HCT116 (cell line): Measurements from ENCODE around the gene TNS3. TPM values are rescaled to one million over a fixed set of nuclear protein-coding genes. Genes with fewer than 3 reads are reported as not detected.

Experiments used
- ATAC-seq: fragments of 200-7000 bp; cut with Tn5 transposase; 2 replicates; pipeline ENCODE4 v1.9.1; 2020; ENCODE audit warnings: mild to moderate bottlenecking, moderate library complexity
- BruUV-seq: library from RNA; stranded (reverse); fragments of 400-500 nt; replicated peaks from 2 replicates; lab custom pipeline; 2021; lab: Mats Ljungman, UMichigan
- CTCF ChIA-PET: fragments of 300-600 bp; sonication (Branson Sonifier 250); formaldehyde crosslinking; loops from one replicate; lab custom pipeline; 2021; ENCODE audit warnings: antibody characterized with exemption; lab: Charles Lee
- POLR2A ChIA-PET: fragments of 300-600, 350-600 bp; sonication (Branson Sonifier 250); formaldehyde crosslinking; loops from one replicate; lab custom pipeline; 2021; ENCODE audit warnings: antibody characterized with exemption; lab: Charles Lee
- RAD21 ChIA-PET, 2 experiments: fragments of 300-600 bp; sonication (Branson Sonifier 250); formaldehyde crosslinking; loops; one replicate each; lab custom pipeline; 2023; ENCODE audit warnings: low total read pairs in 2 of 2; ENCODE audit not compliant: uncharacterized antibody in 2 of 2, unreplicated experiment in 2 of 2, low non-redundant PET in 1 of 2; lab: Charles Lee
- DNase-seq: peaks from one replicate; pipeline ENCODE4 v3.0.0-alpha.2; 2010; ENCODE audit warnings: low read depth, low spot score
- H2AFZ ChIP-seq: fragments of 200-600 bp; shearing (Covaris generic), sonication (generic); 2 replicates; pipeline ENCODE4 v1.6.1; 2017; ENCODE audit warnings: low read depth, mixed run types, mixed read lengths, antibody characterized with exemption, low read length; ENCODE audit not compliant: poor library complexity, severe bottlenecking
- H3K27ac ChIP-seq: 2 replicates; pipeline ENCODE4 v1.5.1; 2012; ENCODE audit warnings: low read depth, low read length
- H3K27me3 ChIP-seq: fragments of 200-600 bp; sonication (generic); 2 replicates; pipeline ENCODE4 v1.6.1; 2016; ENCODE audit warnings: mixed run types, low read length, mixed read lengths; ENCODE audit not compliant: insufficient read depth
- H3K36me3 ChIP-seq, 2 experiments: fragments of 200-500 bp in 1 of 2; fragments of 200-600 bp in 1 of 2; sonication (Bioruptor generic) in 1 of 2; sonication (generic) in 1 of 2; 2 replicates each; pipeline versions ENCODE4 v1.5.1 to v1.6.1; 2014 to 2016; ENCODE audit warnings: low read length in 2 of 2, inconsistent platforms in 1 of 2, mixed read lengths in 1 of 2, mixed run types in 1 of 2; ENCODE audit not compliant: insufficient read depth in 2 of 2, control insufficient read depth in 1 of 2
- H3K4me1 ChIP-seq, 2 experiments: fragments of 200-600 bp in 1 of 2; sonication (generic) in 1 of 2; 2 replicates each; pipeline versions ENCODE4 v1.5.1 to v1.6.1; 2012 to 2017; ENCODE audit warnings: low read length in 2 of 2, inconsistent platforms in 1 of 2, mild to moderate bottlenecking in 1 of 2, mixed read lengths in 1 of 2, mixed run types in 1 of 2, moderate library complexity in 1 of 2; ENCODE audit not compliant: insufficient read depth in 2 of 2, control insufficient read depth in 1 of 2
- H3K4me2 ChIP-seq: fragments of 200-600 bp; sonication (generic); 2 replicates; pipeline ENCODE4 v1.6.1; 2017; ENCODE audit warnings: mixed run types, low read length, mixed read lengths
- H3K4me3 ChIP-seq, 2 experiments: fragments of 200-600 bp in 1 of 2; sonication (generic) in 1 of 2; replicated peaks in 1 of 2; 2 replicates each; pipeline ENCODE4 v1.5.1; 2011 to 2016; ENCODE audit warnings: low read length in 2 of 2, control low read depth in 1 of 2, low read depth in 1 of 2, mild to moderate bottlenecking in 1 of 2, mixed read lengths in 1 of 2, mixed run types in 1 of 2
- H3K79me2 ChIP-seq: fragments of 200-600 bp; sonication (generic); 2 replicates; pipeline ENCODE4 v1.6.1; 2017; ENCODE audit warnings: mild to moderate bottlenecking, mixed run types, low read length, moderate library complexity, mixed read lengths; ENCODE audit not compliant: insufficient read depth
- H3K9ac ChIP-seq: fragments of 200-600 bp; sonication (generic); 2 replicates; pipeline ENCODE4 v1.6.1; 2016; ENCODE audit warnings: low read length, mixed read lengths
- H3K9me2 ChIP-seq: fragments of 200-600 bp; sonication (generic), shearing (Covaris generic); 2 replicates; pipeline ENCODE4 v1.6.1; 2017; ENCODE audit warnings: mixed run types, mild to moderate bottlenecking, moderate library complexity; ENCODE audit not compliant: insufficient read depth
- H3K9me3 ChIP-seq, 2 experiments: fragments of 200-500 bp in 1 of 2; fragments of 200-600 bp in 1 of 2; sonication (Bioruptor generic) in 1 of 2; sonication (generic) in 1 of 2; 2 replicates each; pipeline ENCODE4 v1.6.1; 2014 to 2017; ENCODE audit warnings: low read length in 2 of 2, mixed read lengths in 2 of 2, inconsistent platforms in 1 of 2, low read depth in 1 of 2, mild to moderate bottlenecking in 1 of 2, mixed run types in 1 of 2, moderate library complexity in 1 of 2; ENCODE audit not compliant: control insufficient read depth in 1 of 2, insufficient read depth in 1 of 2
- H4K20me1 ChIP-seq: fragments of 200-600 bp; sonication (generic), shearing (Covaris generic); 2 replicates; pipeline ENCODE4 v1.6.1; 2017; ENCODE audit warnings: mixed run types, mild to moderate bottlenecking, moderate library complexity; ENCODE audit not compliant: insufficient read depth
- EGR1 ChIP-seq: IDR thresholded peaks from 2 replicates; pipeline ENCODE4 v1.6.1; 2012; ENCODE audit warnings: low read depth
- FOSL1 ChIP-seq: IDR thresholded peaks from 2 replicates; pipeline ENCODE4 v1.6.1; 2012; ENCODE audit warnings: low read depth
- RAD21 ChIP-seq: IDR thresholded peaks from 2 replicates; pipeline ENCODE4 v1.6.1; 2012; ENCODE audit warnings: low read depth, mild to moderate bottlenecking
- SIN3A ChIP-seq: IDR thresholded peaks from 2 replicates; pipeline ENCODE4 v1.6.1; 2012; ENCODE audit warnings: low read depth
- SP1 ChIP-seq: IDR thresholded peaks from 2 replicates; pipeline ENCODE4 v1.6.1; 2012; ENCODE audit warnings: low read depth
- SRF ChIP-seq: IDR thresholded peaks from 2 replicates; pipeline ENCODE4 v1.6.1; 2012; ENCODE audit warnings: low read depth
- intact Hi-C: fragments of 100-400 bp; cut with micrococcal nuclease; formaldehyde crosslinking; loops from 2 replicates; pipeline ENCODE4 v1.10.0; 2022
- total RNA-seq: library from RNA; stranded (reverse); gene quantifications from one replicate; pipeline ENCODE4 v1.2.1, GENCODE V29; 2021; ENCODE audit not compliant: unreplicated experiment

Gene TNS3
- total RNA-seq, 1 experiment from 2014 or later, result 9.1 TPM

DNA sequence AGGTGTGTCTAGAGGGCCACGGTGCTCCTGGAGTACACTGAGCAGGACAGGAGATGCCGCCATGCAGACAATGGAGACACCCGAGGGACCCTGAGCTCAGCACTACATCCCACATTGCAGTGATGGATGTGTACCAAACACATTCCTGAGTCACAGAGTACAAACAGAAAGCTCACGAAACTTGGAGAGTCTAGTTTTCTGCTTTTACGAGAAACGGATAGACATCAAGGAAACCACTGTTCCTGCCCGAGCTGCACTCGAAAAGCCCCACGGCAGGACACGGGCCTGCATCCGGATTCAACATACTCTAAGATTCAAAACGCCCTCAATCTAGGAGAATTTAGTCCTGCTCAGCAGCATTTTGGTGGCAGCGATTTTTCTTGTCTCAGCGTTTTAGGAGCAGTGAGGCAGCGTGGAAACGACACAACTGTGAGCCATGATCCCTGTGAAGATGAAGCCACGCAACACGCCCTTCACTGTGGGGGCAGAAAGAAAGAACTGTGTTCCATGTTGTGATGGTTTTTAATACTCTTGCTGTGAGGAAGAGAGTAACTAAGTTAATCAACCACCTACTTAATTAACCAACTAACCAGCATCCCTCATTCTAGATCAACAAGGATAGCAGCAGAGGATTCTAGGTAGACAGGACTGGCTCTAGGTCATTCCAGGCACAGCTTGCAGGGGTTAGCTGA lies 3.2 kb downstream of the TNS3 start:
- BruUV-seq, result no TSS peak
- H3K4me1 ChIP-seq, result peaks cover 50 to 59% of the 10 kb centered on the region in 2 experiments
- H3K4me2 ChIP-seq, result no peak overlapping the region
- RAD21 ChIA-PET, result no interaction called here
- H3K9me2 ChIP-seq, result no peaks in the 10 kb centered on the region
- TF ChIP-seq SIN3A (no peak), RAD21 (no peak)
- H3K36me3 ChIP-seq, result no peaks in the 10 kb centered on the region
- H3K27ac ChIP-seq, result no peak overlapping the region
- no peaks in the 10 kb centered on the region for H4K20me1 ChIP-seq
- DNase-seq (no peak), ATAC-seq (no peak)
- no peak overlapping the region for H3K4me3 ChIP-seq
- H3K27me3 ChIP-seq, result no peaks in the 10 kb centered on the region
- intact Hi-C loops, result no loop called here
- no peak overlapping the region for H2AFZ ChIP-seq
- CTCF ChIA-PET, result no interaction called here
- no peaks in the 10 kb centered on the region for H3K9me3 ChIP-seq
- POLR2A ChIA-PET, result no interaction called here
- no peaks in the 10 kb centered on the region for H3K79me2 ChIP-seq
- H3K9ac ChIP-seq, result no peak overlapping the region

GRCh38 chr7:47577321-47577919 lies 4.5 kb downstream of the TNS3 start:
- no peak overlapping the region for H2AFZ ChIP-seq
- H3K9me2 ChIP-seq, result no peaks in the 10 kb centered on the region
- H3K9me3 ChIP-seq, result no peaks in the 10 kb centered on the region
- no peak overlapping the region for H3K4me3 ChIP-seq
- no peaks in the 10 kb centered on the region for H3K36me3 ChIP-seq
- peaks cover 48 to 58% of the 10 kb centered on the region in 2 experiments for H3K4me1 ChIP-seq
- RAD21 ChIA-PET, result no interaction called here
- TF ChIP-seq EGR1, result no peak
- TF ChIP-seq FOSL1, result no peak
- TF ChIP-seq SRF, result no peak
- no peak for TF ChIP-seq SP1
- TF ChIP-seq, all 23 proteins: peak for 0
- DNase-seq (no peak), ATAC-seq (no peak)
- H3K4me2 ChIP-seq, result no peak overlapping the region
- intact Hi-C loops, result no loop called here
- H3K27ac ChIP-seq, result peak overlapping the region; percentile 63
- H3K27me3 ChIP-seq, result no peaks in the 10 kb centered on the region
- no TSS peak for BruUV-seq
- no peak overlapping the region for H3K9ac ChIP-seq
- ChIA-PET CTCF (no interaction called here), POLR2A (no interaction called here)
- no peaks in the 10 kb centered on the region for H4K20me1 ChIP-seq
- H3K79me2 ChIP-seq, result no peaks in the 10 kb centered on the region
